Left hindlimb (tissue), 1 donor: ENCODE results near the gene CAMK2D.

Experiments used
- DNase-seq: peaks from one replicate; pipeline ENCODE4 v3.0.0-alpha.2; 2018

CAMK2D gene

DNA sequence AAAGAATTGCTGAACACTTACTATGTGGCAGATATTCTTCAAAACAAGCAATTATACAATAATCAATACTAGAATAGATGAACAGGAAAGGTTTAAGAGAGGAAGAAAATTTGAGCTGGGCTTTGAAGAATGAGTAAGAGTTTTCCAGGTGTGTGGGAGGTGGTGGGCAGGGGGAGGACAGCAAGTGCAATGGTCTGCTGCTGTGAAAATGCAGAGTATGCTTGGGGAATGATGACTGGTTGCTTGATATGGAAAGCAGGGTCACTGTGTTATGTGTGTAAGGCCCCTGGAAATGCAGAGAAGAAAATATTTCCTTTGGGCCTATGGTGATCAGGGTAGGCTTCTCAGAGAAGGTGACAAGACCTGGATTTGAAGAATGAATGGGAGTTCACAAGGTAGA lies 300.3 kb downstream of the CAMK2D start:
- DNase-seq: no peak

DNA sequence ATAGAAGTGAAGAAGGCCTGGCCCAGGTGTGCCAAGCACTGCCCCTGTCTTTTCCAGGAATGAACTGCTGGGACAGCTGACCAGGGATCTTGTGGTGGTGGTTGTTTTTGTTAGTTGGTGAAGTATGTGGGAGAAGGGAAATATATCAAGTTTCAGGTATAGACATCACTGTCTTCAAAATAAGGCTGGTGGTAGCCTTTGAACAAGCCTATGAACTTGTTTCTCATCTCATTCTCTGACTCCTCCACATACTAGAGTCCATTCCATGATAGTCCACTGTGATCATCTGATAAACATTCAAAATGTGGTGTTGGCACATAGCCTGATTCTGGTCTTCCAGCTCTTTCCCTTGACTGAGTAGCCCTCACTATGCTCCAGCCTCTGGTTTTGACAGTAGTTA lies 303.7 kb downstream of the CAMK2D start:
- no peak for DNase-seq

DNA sequence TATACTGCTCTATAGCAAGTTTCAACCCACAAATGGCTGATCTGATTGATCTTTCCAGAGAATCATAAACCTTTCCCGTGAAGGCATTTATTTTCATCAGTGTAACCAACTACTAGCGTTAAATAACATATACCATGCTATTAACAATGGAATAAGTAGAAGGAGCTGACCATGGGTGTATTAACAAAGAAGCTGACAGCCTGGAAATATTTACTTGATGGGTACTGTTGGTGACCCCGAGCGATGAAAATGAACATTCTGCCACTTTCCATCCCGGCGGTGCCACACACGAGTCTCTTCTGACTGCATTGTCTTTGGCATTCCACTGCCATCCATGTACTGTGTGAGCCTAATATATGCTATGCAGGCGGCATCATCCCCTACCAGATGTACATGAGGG lies 304.4 kb downstream of the CAMK2D start:
- no peak for DNase-seq

DNA sequence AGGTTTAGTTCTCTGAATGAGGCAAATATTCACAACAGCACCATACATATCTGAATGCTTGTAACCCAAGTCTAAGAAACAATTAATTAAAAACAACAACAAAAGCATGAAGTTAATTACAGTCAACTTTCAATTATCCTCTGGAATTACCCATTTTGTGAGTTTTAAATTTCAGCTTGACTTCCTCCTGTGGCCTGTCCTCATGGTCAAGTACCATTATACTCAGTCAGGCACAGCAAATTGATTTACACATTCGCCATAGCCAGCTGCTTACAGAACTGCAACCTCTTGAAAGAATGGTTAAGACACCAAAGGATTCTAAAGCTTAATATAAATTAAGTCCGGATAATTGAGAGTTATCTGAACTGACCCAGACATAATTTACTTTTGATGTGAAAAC lies 306.5 kb downstream of the CAMK2D start:
- DNase-seq: no peak

DNA sequence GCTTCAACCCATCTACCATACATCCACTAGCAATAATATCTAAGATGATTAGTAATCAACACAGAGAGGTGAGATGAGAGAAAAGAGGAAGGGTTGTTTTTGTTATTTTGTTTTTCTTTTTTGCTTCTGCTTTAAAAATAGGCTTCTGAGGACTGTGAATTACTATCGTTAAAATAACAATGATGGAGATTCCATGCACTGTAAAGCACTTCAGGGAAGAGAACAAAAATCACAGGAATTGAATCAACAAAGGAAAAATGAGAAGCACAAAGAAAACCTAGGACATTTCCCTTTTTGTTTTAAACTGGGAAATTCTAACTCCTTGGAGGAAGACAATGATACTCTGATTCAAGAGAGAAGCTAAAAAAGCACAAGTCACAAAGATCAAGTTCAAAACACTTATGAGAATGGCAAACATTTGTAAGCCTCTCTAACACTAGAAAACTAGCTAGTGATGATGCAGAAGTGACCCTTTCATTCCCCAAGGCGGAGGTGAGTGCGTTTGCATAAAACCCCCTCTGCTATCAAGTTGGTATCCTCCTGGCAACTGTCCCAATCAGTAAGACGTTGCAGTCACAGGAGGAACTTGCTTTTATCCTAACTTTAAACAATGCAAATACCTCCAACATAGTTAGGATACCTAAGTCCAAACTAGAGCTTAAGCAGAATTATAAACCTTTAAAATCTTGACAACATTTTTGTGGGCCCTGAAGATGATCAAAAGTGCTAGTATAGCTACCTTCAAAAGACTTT lies 308.5 kb downstream of the CAMK2D start:
- no peak for DNase-seq

DNA sequence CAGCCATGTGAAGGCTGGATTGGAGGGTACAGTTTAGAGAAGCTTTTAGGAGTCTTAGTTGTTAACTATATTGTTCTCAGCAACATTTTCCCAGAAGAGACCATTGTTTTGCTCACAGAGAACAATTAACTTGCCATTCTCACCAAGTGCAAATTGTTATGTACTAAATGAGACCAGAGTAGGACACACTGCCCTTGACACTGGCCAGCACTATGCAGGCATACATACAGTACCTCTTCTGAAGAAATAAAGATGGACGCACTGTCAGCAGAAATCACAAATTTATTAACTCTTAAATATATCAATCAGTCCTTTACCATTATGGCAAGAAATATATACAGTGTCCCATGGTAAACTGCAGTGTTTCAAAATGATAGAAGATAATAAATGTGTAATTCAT lies 309.4 kb downstream of the CAMK2D start:
- DNase-seq: no peak

DNA sequence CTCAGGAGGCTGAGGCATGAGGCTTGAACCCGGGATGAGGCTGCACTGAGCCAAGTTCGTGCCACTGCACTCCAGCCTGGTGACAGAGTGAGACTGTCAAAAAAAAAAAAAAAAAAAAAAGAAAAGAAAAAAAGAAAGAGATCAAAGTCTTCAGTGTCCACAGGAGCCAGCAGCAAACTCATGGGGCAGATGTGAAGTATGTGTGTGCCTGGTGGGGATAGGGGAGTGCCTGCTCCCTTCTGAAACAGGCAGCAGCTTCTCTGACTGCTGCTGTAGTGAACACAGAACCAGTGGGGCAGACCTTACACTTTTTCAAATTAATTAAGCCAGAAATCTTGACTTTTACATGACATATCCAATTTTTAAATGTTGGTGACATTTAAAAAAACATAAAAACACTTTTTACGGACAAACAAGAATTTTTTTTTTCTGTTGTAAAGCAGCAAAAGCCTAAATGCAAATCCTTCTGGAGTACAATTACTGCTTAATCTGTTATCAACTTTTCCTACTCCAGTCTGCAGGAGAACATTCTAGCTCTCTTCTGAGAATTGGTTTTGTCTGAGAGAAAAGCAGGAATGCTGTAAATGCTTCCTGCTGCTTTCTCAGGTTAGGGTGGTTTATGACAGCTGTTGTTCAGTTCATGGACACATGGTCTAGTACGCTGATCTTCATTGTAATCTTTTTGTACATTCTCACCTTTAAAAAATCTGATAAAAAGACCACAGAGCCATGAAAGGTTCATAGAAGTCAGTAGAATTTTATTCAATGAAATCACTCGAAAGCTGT lies 311.1 kb downstream of the CAMK2D start:
- no peak for DNase-seq

DNA sequence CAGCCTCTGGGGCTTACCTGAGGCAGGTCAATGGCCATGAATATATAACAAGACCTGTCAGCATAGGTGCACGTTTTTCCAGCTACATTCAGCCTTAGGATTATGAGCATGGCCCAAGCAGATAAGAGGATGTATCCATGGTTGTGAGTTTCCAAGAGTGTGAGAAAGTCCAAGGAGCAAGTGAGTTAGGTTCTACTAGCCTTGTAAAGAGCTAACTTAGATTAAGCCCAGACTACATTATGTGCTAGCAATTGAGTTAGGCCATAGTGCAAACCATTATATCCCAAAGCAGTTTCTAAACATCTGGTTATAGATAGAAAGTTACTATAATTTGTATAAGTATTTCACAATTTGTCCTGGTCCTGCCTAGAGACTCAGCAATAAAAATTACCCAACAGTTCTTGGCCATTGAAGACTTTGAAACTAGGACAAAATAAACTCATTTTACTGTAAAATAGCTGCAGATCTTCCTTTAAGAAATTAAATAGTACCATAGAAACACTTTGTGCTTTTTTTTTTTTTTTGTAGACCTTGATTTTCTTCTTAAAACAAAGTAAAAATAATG lies 312.0 kb downstream of the CAMK2D start:
- no peak for DNase-seq

DNA sequence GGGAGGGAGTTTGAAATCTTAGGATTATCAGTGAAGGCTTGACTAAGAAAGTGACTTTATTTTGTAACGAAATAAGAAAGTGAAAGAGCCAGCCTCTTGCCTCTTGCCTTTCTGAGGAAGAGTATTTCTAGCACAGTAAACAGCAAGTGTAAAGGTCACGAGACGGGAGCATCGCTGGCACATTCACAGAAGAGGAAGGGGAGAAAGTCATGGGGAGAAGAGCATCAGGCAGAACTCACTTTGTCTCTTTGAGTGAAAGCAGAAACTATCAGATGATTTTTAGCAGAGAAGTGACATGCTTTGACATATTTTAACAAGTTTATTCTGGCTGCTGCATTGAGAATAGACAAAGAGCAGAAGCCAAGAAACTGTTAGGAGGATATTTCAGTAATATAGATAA lies 313.8 kb downstream of the CAMK2D start:
- DNase-seq: no peak

DNA sequence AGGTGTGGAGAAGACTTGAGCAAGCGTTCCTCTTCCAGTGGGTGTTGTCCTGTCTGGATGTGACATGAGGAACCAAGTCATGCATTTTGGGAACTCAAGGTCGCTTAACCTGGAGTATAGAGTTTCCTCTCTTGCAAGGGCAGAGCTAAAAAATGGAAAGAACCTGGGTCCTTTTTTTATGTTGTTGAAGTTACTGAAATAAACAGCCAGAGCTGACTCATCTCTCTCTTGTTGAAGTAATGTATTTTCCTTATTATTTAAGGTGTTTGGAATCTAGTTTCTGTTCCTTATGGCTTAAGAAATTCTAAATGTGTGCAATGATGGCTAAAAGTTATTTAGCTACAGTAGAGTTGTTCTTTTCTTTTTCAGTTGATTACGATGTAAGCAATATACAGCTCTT lies 314.5 kb downstream of the CAMK2D start:
- DNase-seq: no peak

DNA sequence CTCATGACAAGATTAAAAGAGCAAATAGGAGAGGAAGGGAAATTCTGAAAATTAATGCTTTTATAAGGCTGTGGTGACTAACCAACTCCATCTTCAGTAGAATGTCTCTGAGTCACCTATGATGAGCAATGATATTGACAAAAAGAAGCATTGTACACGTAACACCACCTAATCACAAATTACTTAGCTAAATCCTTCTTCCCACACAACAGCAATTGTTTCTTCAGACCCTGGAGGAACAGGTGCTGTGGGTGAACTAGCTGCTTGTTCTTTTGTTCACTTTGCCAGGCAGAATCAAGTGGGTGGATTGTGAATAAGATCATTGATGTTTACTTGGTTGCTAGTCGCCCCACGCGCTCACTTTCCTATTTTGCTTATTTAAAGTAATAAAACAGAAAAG lies 315.5 kb downstream of the CAMK2D start:
- DNase-seq: no peak

DNA sequence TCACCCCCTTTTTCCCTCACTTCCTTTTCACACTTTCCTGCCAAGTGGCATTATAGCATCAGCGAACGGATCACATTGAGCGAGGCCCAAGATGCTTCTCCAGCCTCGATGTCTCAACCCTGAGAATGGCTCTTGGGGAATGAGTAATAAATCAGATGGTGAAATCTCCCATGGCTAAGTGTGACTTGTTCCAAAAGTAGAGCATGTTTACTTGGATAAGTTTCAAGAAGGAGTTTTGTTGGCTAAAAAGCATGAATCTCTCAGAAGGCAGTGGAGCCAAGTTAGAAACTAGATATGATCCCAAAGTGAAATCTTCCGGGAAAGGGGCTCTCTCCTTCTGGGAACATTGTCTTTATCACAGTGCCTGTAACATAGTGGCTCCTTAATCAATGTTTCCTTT lies 316.3 kb downstream of the CAMK2D start:
- DNase-seq: no peak

DNA sequence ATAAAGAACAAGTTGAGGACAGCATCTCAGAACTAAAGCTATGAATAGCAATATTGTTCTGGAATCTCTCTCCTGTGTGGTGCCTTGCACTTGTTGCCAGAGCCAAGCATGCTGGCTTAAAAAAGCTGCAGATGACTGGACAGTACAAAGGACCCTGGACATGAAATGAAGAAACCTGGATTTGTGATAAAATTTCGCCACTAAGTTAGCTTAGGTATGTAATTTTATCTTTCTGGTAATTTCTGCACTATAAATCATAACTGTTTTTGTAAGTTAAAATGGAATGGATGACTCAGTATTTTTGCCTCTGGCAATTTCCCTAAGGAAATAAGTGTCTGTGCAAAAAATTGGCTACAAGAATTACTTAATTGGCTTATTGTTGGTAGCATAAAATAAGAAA lies 317.2 kb downstream of the CAMK2D start:
- no peak for DNase-seq

DNA sequence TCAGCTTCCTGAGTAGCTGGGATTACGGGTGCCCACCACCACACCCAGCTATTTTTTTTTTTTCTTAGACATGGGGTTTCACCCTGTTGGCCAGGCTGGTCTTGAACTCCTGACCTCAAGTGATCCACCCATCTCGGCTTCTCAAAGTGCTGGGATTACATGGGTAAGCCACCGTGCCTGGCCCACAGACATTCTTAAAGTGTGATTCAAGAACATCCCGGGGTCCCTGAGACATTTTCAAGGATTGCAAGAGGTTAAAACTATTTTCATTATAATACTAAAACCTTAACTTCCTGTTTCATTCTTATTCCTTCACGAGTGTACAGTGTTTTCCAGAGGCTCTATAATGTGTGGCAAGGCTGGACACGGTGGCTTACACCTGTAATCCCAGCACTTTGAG lies 318.7 kb downstream of the CAMK2D start:
- no peak for DNase-seq

DNA sequence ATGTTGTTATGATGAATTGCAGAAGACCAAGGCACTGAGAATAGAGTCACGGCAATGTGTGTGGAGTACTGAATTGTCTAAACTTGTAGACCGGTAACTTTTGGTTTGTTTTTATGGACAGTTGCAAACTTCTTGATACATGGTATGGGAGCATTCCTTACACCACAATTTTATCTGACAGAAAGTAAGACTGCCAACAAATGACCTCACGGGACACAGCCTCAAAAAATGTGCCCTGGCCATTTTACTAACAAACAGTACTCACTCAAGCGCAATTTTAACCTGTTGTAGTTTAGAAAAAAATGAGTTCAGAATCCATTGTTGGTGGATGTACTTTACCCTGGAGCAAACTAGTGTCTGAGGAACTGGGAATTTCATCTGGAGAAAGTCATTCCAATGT lies 321.2 kb downstream of the CAMK2D start:
- DNase-seq: no peak

DNA sequence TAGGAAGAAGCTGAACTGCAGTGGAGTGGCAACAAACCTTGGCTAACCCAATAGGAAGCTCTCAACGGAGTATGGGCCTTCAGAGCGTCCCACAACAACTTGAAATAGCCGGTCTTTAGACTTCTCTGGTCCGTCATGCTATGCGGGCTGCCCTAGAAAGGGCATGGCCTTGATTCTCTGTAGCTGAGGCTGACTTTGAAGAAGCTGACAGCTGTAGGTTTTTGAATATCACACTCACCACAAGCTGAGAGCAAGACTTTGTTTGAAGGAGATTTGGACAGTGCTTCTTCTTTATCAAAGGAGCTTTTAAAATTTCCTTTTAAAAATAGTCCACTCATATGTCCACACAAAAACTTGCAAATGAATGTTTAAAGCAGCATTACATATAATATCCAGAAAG lies 322.9 kb downstream of the CAMK2D start:
- DNase-seq: no peak

DNA sequence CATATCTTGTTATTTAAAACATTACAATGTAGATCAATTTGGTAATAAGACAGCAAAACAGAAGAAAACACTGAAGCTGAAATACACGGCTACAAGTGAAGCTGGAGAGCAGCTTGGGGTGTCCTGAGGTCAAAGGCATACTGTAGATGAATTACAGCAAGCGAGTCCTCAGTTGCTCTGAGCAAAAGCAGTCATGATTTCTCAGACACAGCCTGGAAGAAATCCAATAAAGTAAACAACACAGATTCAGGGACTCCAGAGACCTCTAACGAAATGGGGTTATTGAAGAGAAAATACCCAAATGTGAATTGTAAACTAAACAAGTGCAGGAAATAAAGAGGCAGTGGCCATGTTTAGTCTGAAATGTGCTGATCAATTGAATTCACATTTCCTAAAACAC lies 324.4 kb downstream of the CAMK2D start:
- DNase-seq: no peak

DNA sequence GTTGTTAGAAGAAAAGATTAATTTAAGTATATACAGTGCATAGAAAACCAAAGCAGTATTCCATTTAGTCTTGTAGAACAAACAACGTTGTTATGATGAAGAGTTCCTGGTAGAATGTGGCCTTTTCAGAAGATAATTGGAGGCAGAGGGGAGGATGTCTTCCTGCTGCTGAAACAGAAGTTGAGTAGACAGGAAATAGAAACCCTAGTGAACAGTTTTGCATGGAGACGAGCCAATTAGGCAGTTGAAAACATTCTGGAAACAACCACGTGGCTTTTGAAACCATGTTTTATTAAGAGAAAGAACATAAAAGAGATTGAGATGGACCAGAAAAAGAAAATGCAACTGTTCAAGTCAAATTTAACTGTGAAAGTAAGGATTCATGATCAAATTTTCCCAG lies 325.2 kb downstream of the CAMK2D start:
- DNase-seq: no peak

DNA sequence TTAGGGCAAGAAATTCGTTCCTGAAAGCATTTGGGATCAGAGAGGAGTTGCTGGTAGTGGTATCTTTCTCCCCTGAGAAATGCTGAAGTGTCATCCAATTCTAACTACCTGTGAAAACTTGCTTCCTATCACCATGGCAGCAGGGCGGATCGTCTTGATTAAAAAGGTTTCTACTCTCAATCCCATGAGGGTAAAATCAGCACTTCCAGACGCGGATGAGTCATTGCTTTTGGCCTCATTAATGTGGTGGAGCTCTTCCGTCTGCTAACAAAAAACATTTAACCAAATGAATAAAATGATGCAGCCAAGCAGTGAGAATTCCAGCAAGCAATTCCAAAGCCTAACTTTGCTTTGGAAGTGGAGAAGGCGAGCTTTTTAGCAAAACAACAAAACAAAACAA lies 325.6 kb downstream of the CAMK2D start:
- no peak for DNase-seq

DNA sequence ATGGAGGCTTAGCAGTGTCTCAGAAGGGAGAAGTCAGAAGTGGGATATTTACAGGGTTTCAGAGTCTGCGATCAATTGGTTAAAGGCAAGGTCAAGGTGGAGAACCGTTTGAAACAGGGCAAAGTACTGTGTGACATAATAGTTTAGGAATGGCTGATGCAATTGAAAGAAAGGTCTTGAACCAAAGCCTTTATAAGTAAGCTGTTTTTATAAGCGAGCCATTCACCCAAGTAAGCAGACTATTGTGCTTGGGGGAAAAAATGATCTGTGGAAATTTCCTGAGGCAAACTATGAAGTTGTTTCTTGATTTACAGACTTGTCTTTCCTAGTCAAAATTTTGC lies 327.3 kb downstream of the CAMK2D start:
- no peak for DNase-seq

DNA sequence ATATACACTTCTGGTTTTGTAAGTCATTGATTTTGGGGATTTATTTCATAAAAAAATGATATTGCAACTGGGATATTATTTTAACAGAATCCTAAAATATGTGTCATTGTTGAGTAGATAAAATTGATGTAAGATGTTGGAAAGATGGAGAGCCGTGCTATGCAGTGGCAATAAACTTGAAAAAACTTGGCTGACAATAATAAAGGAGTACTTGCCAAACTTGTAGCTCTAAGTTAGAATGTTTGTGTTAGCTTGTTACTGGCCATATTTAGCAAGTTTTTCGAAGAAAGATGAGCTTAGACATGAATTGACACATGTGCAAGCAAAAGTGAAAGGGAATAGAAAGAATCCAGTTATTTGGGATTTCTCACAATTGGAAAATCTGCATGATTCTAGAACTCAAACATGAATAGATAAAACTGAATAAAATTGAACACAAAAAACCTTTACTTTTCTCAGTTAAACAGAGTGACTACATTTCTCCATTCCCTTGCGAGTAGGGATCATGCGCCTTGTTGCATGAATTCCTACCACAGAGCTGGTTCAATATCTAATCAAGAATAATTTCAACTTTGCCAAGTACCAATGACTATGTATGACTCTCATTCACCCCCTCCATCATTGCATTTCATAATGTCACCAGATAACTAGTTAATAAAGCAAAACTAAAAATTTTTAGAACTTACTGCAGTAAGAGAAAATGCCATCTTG lies 327.8 kb downstream of the CAMK2D start:
- DNase-seq: no peak

DNA sequence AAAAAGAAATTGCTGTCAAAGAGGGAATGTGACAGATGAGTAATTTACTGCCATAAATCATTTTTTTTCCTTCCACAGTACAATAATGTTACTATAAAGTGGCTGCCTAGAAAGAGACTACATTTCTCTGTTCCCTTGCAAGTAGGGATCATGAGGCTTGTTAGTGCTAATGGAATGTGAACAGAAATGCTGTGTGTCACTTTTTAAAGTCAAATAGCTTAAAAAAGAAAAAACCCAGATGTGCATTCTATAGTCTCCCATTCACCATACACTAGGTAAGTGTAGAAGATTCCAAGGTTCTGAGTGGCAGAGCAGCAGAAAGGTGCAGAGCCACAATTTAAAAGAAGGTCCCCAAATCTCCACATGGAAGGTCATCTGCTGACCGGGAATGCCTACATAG lies 328.4 kb downstream of the CAMK2D start:
- no peak for DNase-seq

DNA sequence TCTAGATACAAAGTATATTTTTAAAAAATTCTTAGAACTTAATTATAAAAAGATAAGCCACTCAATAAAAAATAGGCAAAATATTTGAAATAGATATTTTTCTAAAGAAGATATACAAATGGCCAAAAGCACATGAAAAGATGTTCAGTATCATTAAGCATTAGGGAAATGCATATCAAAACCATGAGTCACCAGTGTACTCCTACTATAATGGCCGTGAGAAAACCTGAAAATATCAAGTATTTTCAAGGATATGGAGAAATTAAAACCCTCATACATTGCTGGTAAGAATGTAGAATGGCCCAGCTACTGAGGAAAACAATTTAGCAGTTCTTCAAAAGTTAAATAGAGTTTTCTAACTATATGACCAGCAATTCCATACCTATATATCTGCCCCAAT lies 337.9 kb downstream of the CAMK2D start:
- DNase-seq: no peak

DNA sequence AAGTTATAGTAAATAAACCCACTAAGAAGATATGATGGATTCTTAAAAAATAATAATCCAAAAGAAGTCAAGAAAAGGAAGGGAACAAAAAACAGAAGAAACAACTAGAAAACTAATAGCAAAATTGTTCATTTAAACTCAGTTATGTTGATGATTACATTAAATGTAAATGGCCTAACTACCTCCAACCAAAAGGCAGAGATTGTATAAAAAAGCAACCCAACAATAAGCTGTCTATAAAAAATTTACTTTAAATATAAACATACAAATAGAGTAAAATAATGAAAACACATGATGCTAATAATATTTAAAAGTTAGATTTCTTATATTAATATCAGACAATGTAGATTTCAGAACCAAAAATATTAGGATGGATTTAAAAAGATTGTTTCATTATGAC lies 340.6 kb downstream of the CAMK2D start:
- DNase-seq: no peak
